A549 (cell line): ENCODE results near the gene MAML2. TPM values are rescaled to one million over a fixed set of nuclear protein-coding genes. Genes with fewer than 3 reads are reported as not detected.

Experiments used
- ATAC-seq, 2 experiments: fragments of 200-7000 bp in 1 of 2; fragments of >200 bp in 1 of 2; cut with Nextera tagmentation in 1 of 2; cut with Tn5 transposase in 1 of 2; 3 replicates each; pipeline versions ENCODE4 v1.8.0 to v1.9.1; 2018 to 2020; ENCODE audit warnings: mild to moderate bottlenecking in 1 of 2, moderate library complexity in 1 of 2
- CTCF ChIA-PET: fragments of 300-600 bp; sonication (Branson Sonifier 250); formaldehyde crosslinking; extraction: SDS; loops from one replicate; lab custom pipeline; 2021; ENCODE audit warnings: antibody characterized with exemption, inconsistent platforms; lab: Yijun Ruan, JAX
- POLR2A ChIA-PET: fragments of 350-600 bp; formaldehyde crosslinking; extraction: SDS; loops from one replicate; lab custom pipeline; 2021; ENCODE audit warnings: antibody characterized with exemption, inconsistent platforms; lab: Yijun Ruan, JAX
- DNase-seq, 2 experiments: peaks; one replicate each; pipeline versions ENCODE4 v3.0.0 to v3.0.0-alpha.2; 2011 to 2016; ENCODE audit warnings: low read depth in 1 of 2, low spot score in 1 of 2
- FAIRE-seq: peaks from 2 replicates; lab custom pipeline; 2011; peaks lifted over from hg19 to GRCh38; lab: Jason Lieb, UNC
- H3K27ac ChIP-seq, 2 experiments: fragments of >200 bp; sonication (Bioruptor Twin); formaldehyde crosslinking; 3 replicates each; pipeline ENCODE4 v1.5.1; 2016 to 2017
- H3K4me1 ChIP-seq: fragments of >200 bp; sonication (Bioruptor Twin); formaldehyde crosslinking; 3 replicates; pipeline ENCODE4 v1.6.1; 2016
- H3K4me2 ChIP-seq: fragments of >200 bp; sonication (Bioruptor Twin); formaldehyde crosslinking; 3 replicates; pipeline ENCODE4 v1.6.1; 2016
- H3K4me3 ChIP-seq: fragments of >200 bp; sonication (Bioruptor Twin); formaldehyde crosslinking; 3 replicates; pipeline ENCODE4 v1.5.1; 2016
- H3K9me3 ChIP-seq: fragments of >200 bp; sonication (Bioruptor Twin); formaldehyde crosslinking; 3 replicates; pipeline ENCODE4 v1.6.1; 2016
- CHD2 ChIP-seq: fragments of 150-350 bp; IDR thresholded peaks from 2 replicates; pipeline ENCODE4 v1.6.1; 2014; ENCODE audit warnings: low read length; ENCODE audit not compliant: partially characterized antibody
- CHD4 ChIP-seq: fragments of 200-600 bp; sonication (generic); IDR thresholded peaks from 2 replicates; pipeline ENCODE4 v1.6.1; 2016; ENCODE audit warnings: antibody characterized with exemption, mild to moderate bottlenecking, borderline replicate concordance
- FOSB ChIP-seq: fragments of 250-450 bp; sonication (Bioruptor Pico); IDR thresholded peaks from 2 replicates; pipeline ENCODE4 v1.5.0; 2020; ENCODE audit warnings: mild to moderate bottlenecking, moderate library complexity
- GATA3 ChIP-seq: IDR thresholded peaks from 2 replicates; pipeline ENCODE4 v1.6.1; 2012; ENCODE audit warnings: borderline replicate concordance
- HEYL ChIP-seq: fragments of 250-450 bp; sonication (Bioruptor Pico); IDR thresholded peaks from 2 replicates; pipeline ENCODE4 v1.8.0; 2021; ENCODE audit warnings: mild to moderate bottlenecking, moderate library complexity
- HOXB13 ChIP-seq: fragments of 250-450 bp; sonication (Bioruptor Pico); IDR thresholded peaks from 2 replicates; pipeline ENCODE4 v1.5.0; 2020; ENCODE audit warnings: low read depth, mild to moderate bottlenecking, moderate library complexity
- HOXB5 ChIP-seq: fragments of 250-450 bp; sonication (Bioruptor Pico); IDR thresholded peaks from 2 replicates; pipeline ENCODE4 v1.5.0; 2020; ENCODE audit warnings: mild to moderate bottlenecking, moderate library complexity
- KDM5A ChIP-seq: fragments of 200-600 bp; sonication (generic); IDR thresholded peaks from 2 replicates; pipeline ENCODE4 v1.6.1; 2016; ENCODE audit warnings: antibody characterized with exemption, mild to moderate bottlenecking
- MAFK ChIP-seq: fragments of 450-650 bp; IDR thresholded peaks from 2 replicates; pipeline ENCODE4 v1.6.1; 2014; ENCODE audit not compliant: partially characterized antibody
- MAZ ChIP-seq: fragments of 150-350 bp; IDR thresholded peaks from 2 replicates; pipeline ENCODE4 v1.6.1; 2014; ENCODE audit warnings: antibody characterized with exemption, low read depth, low read length, borderline replicate concordance
- PHF8 ChIP-seq: fragments of 200-600 bp; sonication (generic); IDR thresholded peaks from 2 replicates; pipeline ENCODE4 v1.6.1; 2016; ENCODE audit warnings: low read depth, mild to moderate bottlenecking, antibody characterized with exemption, moderate library complexity, borderline replicate concordance
- SMC3 ChIP-seq: fragments of >200 bp; sonication (Bioruptor Twin); formaldehyde crosslinking; IDR thresholded peaks from 3 replicates; pipeline ENCODE4 v1.6.1; 2018; ENCODE audit warnings: inconsistent platforms
- TFCP2L1 ChIP-seq: fragments of 250-450 bp; sonication (Bioruptor Pico); IDR thresholded peaks from 2 replicates; pipeline ENCODE4 v1.5.0; 2021; ENCODE audit warnings: mild to moderate bottlenecking
- TP53 ChIP-seq: fragments of 250-450 bp; sonication (Bioruptor Pico); IDR thresholded peaks from 2 replicates; pipeline ENCODE4 v1.5.0; 2021; ENCODE audit warnings: mild to moderate bottlenecking, moderate library complexity
- ZSCAN20 ChIP-seq: fragments of 250-450 bp; sonication (Bioruptor Pico); IDR thresholded peaks from 2 replicates; pipeline ENCODE4 v1.8.0; 2022; ENCODE audit warnings: mild to moderate bottlenecking, moderate library complexity
- WGBS: methylation state at CpG from one replicate; pipeline ENCODE4 v1.1.6; 2017; ENCODE audit errors: missing lambda C conversion rate; 5-methylcytosine and 5-hydroxymethylcytosine counted together
- polyA plus RNA-seq, 4 experiments: library from polyadenylated mRNA; depleted of rRNA in 3 of 4; stranded (reverse); fragments of >200 nt; fragmentation: RNase III in 1 of 4; extraction: RNeasy Plus Mini Kit Qiagen cat#74134 plus additional on column Dnase treatment in 1 of 4; gene quantifications; 2 replicates in 3 of 4; 3 replicates in 1 of 4; pipeline ENCODE4 v1.2.3, GENCODE V29; 2011 to 2017
- TF ChIP-seq, protein P1 (sequence below): IDR thresholded peaks from 2 replicates; pipeline ENCODE4 v1.6.1; 2012
- TF ChIP-seq, protein P2 (sequence below): fragments of >200 bp; sonication (Bioruptor Twin); formaldehyde crosslinking; IDR thresholded peaks from 3 replicates; pipeline ENCODE4 v1.6.1; 2016
- TF ChIP-seq, protein P3 (sequence below): fragments of >200 bp; sonication (Bioruptor Twin); formaldehyde crosslinking; IDR thresholded peaks from 2 replicates; pipeline ENCODE4 v1.6.1; 2016
- TF ChIP-seq, protein P4 (sequence below): fragments of 150-350 bp; IDR thresholded peaks from 2 replicates; pipeline ENCODE4 v1.6.1; 2014; ENCODE audit warnings: low read depth, mild to moderate bottlenecking, low read length
- TF ChIP-seq, protein P5 (sequence below): fragments of >200 bp; sonication (Bioruptor Twin); formaldehyde crosslinking; IDR thresholded peaks from 3 replicates; pipeline ENCODE4 v1.5.1; 2016
- TF ChIP-seq, protein P6 (sequence below): IDR thresholded peaks from 2 replicates; pipeline ENCODE4 v1.6.1; 2012; ENCODE audit warnings: low read depth, borderline replicate concordance

Gene MAML2
- polyA plus RNA-seq, 2 of the 4 experiments (the other 2 are of a cell fraction) = 1.5 to 2.5 TPM

DNA sequence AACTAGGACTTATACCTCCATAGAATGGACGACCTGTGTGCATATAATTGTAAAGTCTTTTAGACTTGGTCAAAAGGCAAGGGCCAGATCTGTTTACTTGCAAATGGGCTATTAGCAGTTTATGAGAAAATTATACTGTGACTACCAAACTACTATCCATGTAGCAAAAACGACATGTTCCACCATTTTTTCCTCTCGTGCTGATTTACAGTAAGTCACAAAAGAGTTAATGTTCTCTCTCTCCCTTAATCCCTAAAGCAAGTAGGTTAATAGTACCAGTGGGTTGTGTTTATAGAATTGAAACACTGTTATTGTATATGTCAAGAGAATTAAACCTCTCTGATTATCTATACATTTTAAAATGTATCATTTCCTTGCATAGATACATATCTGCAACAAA, 147.3 kb downstream of the MAML2 start (continued):
- TF ChIP-seq, protein P1, sequence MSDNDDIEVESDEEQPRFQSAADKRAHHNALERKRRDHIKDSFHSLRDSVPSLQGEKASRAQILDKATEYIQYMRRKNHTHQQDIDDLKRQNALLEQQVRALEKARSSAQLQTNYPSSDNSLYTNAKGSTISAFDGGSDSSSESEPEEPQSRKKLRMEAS = no peak

DNA sequence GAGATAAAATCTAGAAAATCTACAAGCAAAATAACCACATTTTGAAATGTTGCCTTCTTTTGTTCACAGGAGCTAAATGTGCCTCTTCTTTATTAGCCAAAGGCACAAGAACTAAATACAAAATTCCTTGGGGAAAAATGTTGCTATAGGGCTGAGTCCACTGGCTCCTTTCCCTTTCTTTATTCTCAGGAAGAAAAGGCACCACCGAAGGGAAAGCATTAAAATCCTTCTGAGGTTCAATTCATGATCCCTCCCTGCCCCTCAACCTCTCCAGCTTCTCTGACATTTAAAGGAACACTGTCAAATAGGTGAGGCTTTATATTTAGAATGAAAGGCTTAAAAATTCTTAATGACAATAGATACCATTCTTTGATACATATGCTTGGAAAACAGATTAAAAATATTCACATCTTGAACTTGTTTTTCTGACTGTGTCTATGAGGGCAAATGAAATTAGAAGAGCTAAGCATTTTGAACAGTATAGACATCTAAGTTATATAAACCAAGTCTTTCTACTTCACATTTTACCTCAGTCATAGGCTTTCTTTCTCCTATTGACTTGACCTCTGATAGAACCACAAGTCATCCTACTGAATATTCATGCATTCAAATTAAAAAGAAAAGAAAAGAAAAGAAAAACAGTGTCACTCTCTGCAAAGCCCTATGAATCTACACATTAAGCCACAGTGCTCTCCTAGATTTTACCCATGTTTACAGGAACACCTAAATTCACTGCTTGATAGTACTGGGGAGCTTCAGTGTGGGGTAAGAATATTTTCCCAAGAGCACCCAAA, 148.2 kb downstream of the MAML2 start:
- Histone ChIP-seq H3K4me3 (no peak overlapping the region), H3K27ac (no peak overlapping the region), H3K4me2 (no peak overlapping the region), H3K9me3 (no peaks in the 10 kb centered on the region), H3K4me1 (peaks cover 4% of the 10 kb centered on the region; the same call in 1 of the 3 replicates)
- DNase-seq (no peak), ATAC-seq (no peak)
- WGBS = 30% methylated on average over 1 of the region's 1 CpG
- POLR2A ChIA-PET = no interaction called here
- CTCF ChIA-PET = no interaction called here
- TF ChIP-seq HEYL (CRISPR knock-in tag) (no peak), FOSB (CRISPR knock-in tag) (no peak), TP53 (no peak), GATA3 (no peak), HOXB13 (CRISPR knock-in tag) (no peak)
- TF ChIP-seq, all 56 proteins: peak for 0
- FAIRE-seq = no peak

DNA sequence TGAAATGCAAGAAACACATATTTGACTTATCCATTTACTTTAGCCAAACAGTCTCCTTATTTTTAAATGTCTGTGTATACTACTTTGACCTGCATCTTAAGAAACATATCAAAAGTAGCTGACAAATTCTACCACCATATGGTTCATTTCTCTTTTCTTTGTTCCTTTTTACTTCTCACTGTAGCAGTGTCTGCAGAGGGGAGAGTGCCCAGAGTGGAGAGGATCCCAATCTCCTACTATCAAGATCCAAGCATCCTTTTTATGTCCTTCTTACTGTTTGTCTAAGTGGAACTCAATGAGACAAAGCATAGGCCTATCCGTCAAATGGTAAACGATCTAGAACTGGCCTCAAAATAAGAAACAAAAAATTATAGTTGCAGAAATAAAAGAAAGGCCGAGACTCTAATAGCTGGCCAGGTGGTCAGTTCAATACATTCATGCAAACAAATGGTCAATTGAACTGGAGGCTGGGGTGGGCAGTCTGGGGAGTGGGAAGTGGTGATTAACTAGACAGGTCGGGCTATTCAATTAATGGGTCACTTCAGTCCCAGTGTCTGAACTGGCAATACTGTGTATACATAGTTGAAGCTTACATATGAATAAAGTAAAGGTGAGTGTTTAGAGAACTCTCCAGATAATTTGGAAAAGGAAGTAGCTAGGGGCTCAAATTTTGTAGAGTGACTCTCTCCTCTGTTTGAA, 149.1 kb downstream of the MAML2 start:
- ChIA-PET POLR2A (no interaction called here), CTCF (no interaction called here)
- Histone ChIP-seq H3K4me1 (0 out of 3 replicates have a peak, but pooled peaks cover 2% of the 10 kb centered on the region), H3K4me3 (no peak overlapping the region), H3K9me3 (no peaks in the 10 kb centered on the region), H3K27ac (no peak overlapping the region), H3K4me2 (no peak overlapping the region)
- 93% methylated on average over 4 of the region's 4 CpGs for WGBS
- no peak for ATAC-seq
- FAIRE-seq = no peak
- DNase-seq = no peak
- TF ChIP-seq TFCP2L1 (no peak), HEYL (CRISPR knock-in tag) (no peak), ZSCAN20 (no peak), CHD2 (no peak), HOXB5 (CRISPR knock-in tag) (no peak), MAZ (no peak), MAFK (no peak), SMC3 (no peak), PHF8 (no peak), KDM5A (no peak), CHD4 (no peak)
- TF ChIP-seq, protein P2, sequence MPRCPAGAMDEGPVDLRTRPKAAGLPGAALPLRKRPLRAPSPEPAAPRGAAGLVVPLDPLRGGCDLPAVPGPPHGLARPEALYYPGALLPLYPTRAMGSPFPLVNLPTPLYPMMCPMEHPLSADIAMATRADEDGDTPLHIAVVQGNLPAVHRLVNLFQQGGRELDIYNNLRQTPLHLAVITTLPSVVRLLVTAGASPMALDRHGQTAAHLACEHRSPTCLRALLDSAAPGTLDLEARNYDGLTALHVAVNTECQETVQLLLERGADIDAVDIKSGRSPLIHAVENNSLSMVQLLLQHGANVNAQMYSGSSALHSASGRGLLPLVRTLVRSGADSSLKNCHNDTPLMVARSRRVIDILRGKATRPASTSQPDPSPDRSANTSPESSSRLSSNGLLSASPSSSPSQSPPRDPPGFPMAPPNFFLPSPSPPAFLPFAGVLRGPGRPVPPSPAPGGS = no peak
- TF ChIP-seq, protein P3, sequence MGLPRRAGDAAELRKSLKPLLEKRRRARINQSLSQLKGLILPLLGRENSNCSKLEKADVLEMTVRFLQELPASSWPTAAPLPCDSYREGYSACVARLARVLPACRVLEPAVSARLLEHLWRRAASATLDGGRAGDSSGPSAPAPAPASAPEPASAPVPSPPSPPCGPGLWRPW = no peak
- TF ChIP-seq, protein P4, sequence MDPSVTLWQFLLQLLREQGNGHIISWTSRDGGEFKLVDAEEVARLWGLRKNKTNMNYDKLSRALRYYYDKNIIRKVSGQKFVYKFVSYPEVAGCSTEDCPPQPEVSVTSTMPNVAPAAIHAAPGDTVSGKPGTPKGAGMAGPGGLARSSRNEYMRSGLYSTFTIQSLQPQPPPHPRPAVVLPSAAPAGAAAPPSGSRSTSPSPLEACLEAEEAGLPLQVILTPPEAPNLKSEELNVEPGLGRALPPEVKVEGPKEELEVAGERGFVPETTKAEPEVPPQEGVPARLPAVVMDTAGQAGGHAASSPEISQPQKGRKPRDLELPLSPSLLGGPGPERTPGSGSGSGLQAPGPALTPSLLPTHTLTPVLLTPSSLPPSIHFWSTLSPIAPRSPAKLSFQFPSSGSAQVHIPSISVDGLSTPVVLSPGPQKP = no peak
- TF ChIP-seq, protein P5, sequence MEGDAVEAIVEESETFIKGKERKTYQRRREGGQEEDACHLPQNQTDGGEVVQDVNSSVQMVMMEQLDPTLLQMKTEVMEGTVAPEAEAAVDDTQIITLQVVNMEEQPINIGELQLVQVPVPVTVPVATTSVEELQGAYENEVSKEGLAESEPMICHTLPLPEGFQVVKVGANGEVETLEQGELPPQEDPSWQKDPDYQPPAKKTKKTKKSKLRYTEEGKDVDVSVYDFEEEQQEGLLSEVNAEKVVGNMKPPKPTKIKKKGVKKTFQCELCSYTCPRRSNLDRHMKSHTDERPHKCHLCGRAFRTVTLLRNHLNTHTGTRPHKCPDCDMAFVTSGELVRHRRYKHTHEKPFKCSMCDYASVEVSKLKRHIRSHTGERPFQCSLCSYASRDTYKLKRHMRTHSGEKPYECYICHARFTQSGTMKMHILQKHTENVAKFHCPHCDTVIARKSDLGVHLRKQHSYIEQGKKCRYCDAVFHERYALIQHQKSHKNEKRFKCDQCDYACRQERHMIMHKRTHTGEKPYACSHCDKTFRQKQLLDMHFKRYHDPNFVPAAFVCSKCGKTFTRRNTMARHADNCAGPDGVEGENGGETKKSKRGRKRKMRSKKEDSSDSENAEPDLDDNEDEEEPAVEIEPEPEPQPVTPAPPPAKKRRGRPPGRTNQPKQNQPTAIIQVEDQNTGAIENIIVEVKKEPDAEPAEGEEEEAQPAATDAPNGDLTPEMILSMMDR = no peak
- TF ChIP-seq, protein P6, sequence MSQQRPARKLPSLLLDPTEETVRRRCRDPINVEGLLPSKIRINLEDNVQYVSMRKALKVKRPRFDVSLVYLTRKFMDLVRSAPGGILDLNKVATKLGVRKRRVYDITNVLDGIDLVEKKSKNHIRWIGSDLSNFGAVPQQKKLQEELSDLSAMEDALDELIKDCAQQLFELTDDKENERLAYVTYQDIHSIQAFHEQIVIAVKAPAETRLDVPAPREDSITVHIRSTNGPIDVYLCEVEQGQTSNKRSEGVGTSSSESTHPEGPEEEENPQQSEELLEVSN = no peak
